GM18951 (cell line): ENCODE data around the gene LIPC.

Experiments used
- POLR2A ChIP-seq: IDR thresholded peaks from 4 replicates; pipeline ENCODE4 v1.6.1; 2011; ENCODE audit warnings: mild to moderate bottlenecking; ENCODE audit not compliant: insufficient read length, insufficient read depth; ENCODE audit errors: extremely low read depth
- in situ Hi-C: fragments of 300-500 bp; cut with MboI; formaldehyde crosslinking; loops from one replicate; pipeline ENCODE4 v1.12.0; 2022; ENCODE audit warnings: low sequenced_read_pairs, mixed read lengths, inconsistent platforms; ENCODE audit not compliant: unreplicated experiment

LIPC gene

GRCh38 chr15:58483376-58483775, 51.6 kb downstream of the LIPC start:
- TF ChIP-seq POLR2A: no peak
- in situ Hi-C loops: no loop called here

- TF ChIP-seq POLR2A: no peak
- in situ Hi-C loops: no loop called here
Measured at GRCh38 chr15:58484791-58485600, 53.2 kb downstream of the LIPC start.

- no peak for TF ChIP-seq POLR2A
- in situ Hi-C loops: no loop called here
Measured at GRCh38 chr15:58486062-58486461, 54.3 kb downstream of the LIPC start.

- in situ Hi-C loops: no loop called here
Measured at GRCh38 chr15:58486564-58486963, 54.8 kb downstream of the LIPC start.

GRCh38 chr15:58487041-58487723, 55.4 kb downstream of the LIPC start:
- no peak for TF ChIP-seq POLR2A
- in situ Hi-C loops: no loop called here

More at GRCh38 chr15:58486564-58486963, 54.8 kb downstream of the LIPC start:
- TF ChIP-seq POLR2A: no peak

- in situ Hi-C loops: no loop called here
- TF ChIP-seq POLR2A: no peak
Measured at GRCh38 chr15:58487724-58488120, 55.9 kb downstream of the LIPC start.

GRCh38 chr15:58489289-58490085, 57.7 kb downstream of the LIPC start:
- in situ Hi-C loops: no loop called here
- no peak for TF ChIP-seq POLR2A

GRCh38 chr15:58490086-58490887, 58.5 kb downstream of the LIPC start:
- in situ Hi-C loops: no loop called here
- TF ChIP-seq POLR2A: no peak

GRCh38 chr15:58490888-58491473, 59.2 kb downstream of the LIPC start:
- TF ChIP-seq POLR2A: no peak
- in situ Hi-C loops: no loop called here

- in situ Hi-C loops: no loop called here
- no peak for TF ChIP-seq POLR2A
Measured at GRCh38 chr15:58491499-58492202, 59.9 kb downstream of the LIPC start.

- TF ChIP-seq POLR2A: no peak
- in situ Hi-C loops: no loop called here
Measured at GRCh38 chr15:58492661-58493397, 61.0 kb downstream of the LIPC start.

GRCh38 chr15:58494567-58494966, 62.8 kb downstream of the LIPC start:
- no peak for TF ChIP-seq POLR2A
- in situ Hi-C loops: no loop called here
